Stimulated activated CD4-positive, alpha-beta T cell treated with anti-CD3 and anti-CD28 coated beads, TNF-alpha, amount 100 ng/mL, for 4 hours (primary cell): ENCODE data around the gene PTPRN2.
"Not testable (repeated sequence)": the region's sequence is repeated elsewhere in the genome, so short reads cannot be mapped to it uniquely, and the experiment has no call there.

ENCODE experiments used
- DNase-seq, 3 experiments: peaks; one replicate each; pipeline ENCODE4 v3.0.0-alpha.2; 2020; ENCODE audit warnings: low read depth in 3 of 3

The PTPRN2 gene

GRCh38 chr7:157782041-157782440 lies 805.6 kb downstream of the PTPRN2 start:
- no peak for DNase-seq

GRCh38 chr7:157780721-157781120 lies 806.9 kb downstream of the PTPRN2 start:
- DNase-seq: no peak

- no peak for DNase-seq
Measured at GRCh38 chr7:157780312-157780711, 807.3 kb downstream of the PTPRN2 start.

- no peak for DNase-seq
Measured at GRCh38 chr7:157779206-157779605, 808.4 kb downstream of the PTPRN2 start.

- DNase-seq: not testable (repeated sequence)
Measured at GRCh38 chr7:157777194-157777762, 810.3 kb downstream of the PTPRN2 start.

- no peak for DNase-seq
Measured at GRCh38 chr7:157775560-157776332, 811.9 kb downstream of the PTPRN2 start.

- DNase-seq: no peak
Measured at GRCh38 chr7:157775021-157775559, 812.5 kb downstream of the PTPRN2 start.

- no peak for DNase-seq
Measured at GRCh38 chr7:157774495-157774894, 813.1 kb downstream of the PTPRN2 start.

- no peak for DNase-seq
Measured at GRCh38 chr7:157773361-157773760, 814.3 kb downstream of the PTPRN2 start.

- no peak for DNase-seq
Measured at GRCh38 chr7:157772486-157773130, 815.0 kb downstream of the PTPRN2 start.

GRCh38 chr7:157771689-157772088 lies 815.9 kb downstream of the PTPRN2 start:
- no peak for DNase-seq

- no peak for DNase-seq
Measured at GRCh38 chr7:157770716-157771320, 816.8 kb downstream of the PTPRN2 start.

- no peak for DNase-seq
Measured at GRCh38 chr7:157769526-157770215, 818.0 kb downstream of the PTPRN2 start.

- DNase-seq: no peak
Measured at GRCh38 chr7:157769086-157769485, 818.5 kb downstream of the PTPRN2 start.

- no peak for DNase-seq
Measured at GRCh38 chr7:157768198-157768597, 819.4 kb downstream of the PTPRN2 start.

- no peak for DNase-seq
Measured at GRCh38 chr7:157767506-157768197, 820.0 kb downstream of the PTPRN2 start.

GRCh38 chr7:157766098-157766497 lies 821.5 kb downstream of the PTPRN2 start:
- no peak for DNase-seq

GRCh38 chr7:157764946-157765537 lies 822.6 kb downstream of the PTPRN2 start:
- no peak for DNase-seq

- DNase-seq: no peak
Measured at GRCh38 chr7:157764193-157764592, 823.4 kb downstream of the PTPRN2 start.

- DNase-seq: no peak
Measured at GRCh38 chr7:157763279-157764000, 824.2 kb downstream of the PTPRN2 start.
